Measurements from ENCODE around the gene PTPRO.

Gene PTPRO

GRCh38 chr12:15364221-15365160 is 42.2 kb downstream of the PTPRO start:
- DNase-seq (ENCODE audit: extremely low spot score), result no peak
- CTCF ChIA-PET, result no interaction called here
- no peak for TF ChIP-seq CTCF (IDR thresholded peaks at IDR 0.05; ENCODE audit: control extremely low read depth, extremely low read depth, low read depth, missing control alignments)
- POLR2A ChIA-PET, result no interaction called here

GRCh38 chr12:15368812-15369211 is 46.5 kb downstream of the PTPRO start:
- CTCF ChIA-PET, result no interaction called here
- no peak for DNase-seq (ENCODE audit: extremely low spot score)
- no peak for TF ChIP-seq CTCF (IDR thresholded peaks at IDR 0.05; ENCODE audit: control extremely low read depth, extremely low read depth, low read depth, missing control alignments)
- POLR2A ChIA-PET, result no interaction called here

GRCh38 chr12:15372352-15372751 is 50.0 kb downstream of the PTPRO start:
- CTCF ChIA-PET, result no interaction called here
- no peak for TF ChIP-seq CTCF (IDR thresholded peaks at IDR 0.05; ENCODE audit: control extremely low read depth, extremely low read depth, low read depth, missing control alignments)
- POLR2A ChIA-PET, result no interaction called here
- no peak for DNase-seq (ENCODE audit: extremely low spot score)

- no peak for TF ChIP-seq CTCF (IDR thresholded peaks at IDR 0.05; ENCODE audit: control extremely low read depth, extremely low read depth, low read depth, missing control alignments)
- POLR2A ChIA-PET, result no interaction called here
- DNase-seq (ENCODE audit: extremely low spot score), result no peak
- CTCF ChIA-PET, result no interaction called here
These were observed 65.5 kb downstream of the PTPRO start for GRCh38 chr12:15387772-15388171.

GRCh38 chr12:15389561-15389960 is 67.3 kb downstream of the PTPRO start:
- CTCF ChIA-PET, result no interaction called here
- POLR2A ChIA-PET, result no interaction called here
- no peak for DNase-seq (ENCODE audit: extremely low spot score)
- no peak for TF ChIP-seq CTCF (IDR thresholded peaks at IDR 0.05; ENCODE audit: control extremely low read depth, extremely low read depth, low read depth, missing control alignments)

GRCh38 chr12:15393037-15393436 is 70.7 kb downstream of the PTPRO start:
- no peak for TF ChIP-seq CTCF (IDR thresholded peaks at IDR 0.05; ENCODE audit: control extremely low read depth, extremely low read depth, low read depth, missing control alignments)
- ChIA-PET CTCF (no interaction called here), POLR2A (no interaction called here)
- no peak for DNase-seq (ENCODE audit: extremely low spot score)

Data from GM10248 (cell line).